PFSK-1 (cell line): ENCODE measurements around the gene RAVER2.

Source experiments
- FOXP2 ChIP-seq: optimal IDR thresholded peaks from 2 replicates; pipeline ENCODE3; 2011; ENCODE audit warnings: borderline replicate concordance, control low read depth, inconsistent platforms; ENCODE audit not compliant: insufficient read depth; ENCODE audit errors: extremely low read length, extremely low read depth
- POLR2AphosphoS5 ChIP-seq: IDR thresholded peaks from 2 replicates; pipeline ENCODE4 v1.6.1; 2012; ENCODE audit warnings: low read depth, mild to moderate bottlenecking, control low read depth, low read length, moderate library complexity
- REST ChIP-seq, 2 experiments: IDR thresholded peaks; 2 replicates each; pipeline versions ENCODE4 v1.6.1 to v1.8.0; 2011 to 2012; ENCODE audit warnings: low read depth in 2 of 2, low read length in 2 of 2, control low read depth in 1 of 2, inconsistent platforms in 1 of 2, mild to moderate bottlenecking in 1 of 2, moderate library complexity in 1 of 2; ENCODE audit not compliant: insufficient read depth in 1 of 2
- SIN3A ChIP-seq: IDR thresholded peaks from 2 replicates; pipeline ENCODE4 v1.6.1; 2012; ENCODE audit warnings: mild to moderate bottlenecking, low read length, moderate library complexity, borderline replicate concordance; ENCODE audit not compliant: insufficient read depth
- TAF1 ChIP-seq: IDR thresholded peaks from 2 replicates; pipeline ENCODE4 v1.6.1; 2012; ENCODE audit warnings: low read length, control low read depth, borderline replicate concordance; ENCODE audit not compliant: insufficient read depth

- no peak for TF ChIP-seq TAF1
- no peak for TF ChIP-seq POLR2AphosphoS5
- TF ChIP-seq REST (IDR thresholded peaks at IDR 0.05; ENCODE audit: insufficient read depth in 1 of 2, low read depth in 2 of 2, low read length in 2 of 2), result no peak
- no peak for TF ChIP-seq FOXP2
- TF ChIP-seq SIN3A, result no peak
Measured at GRCh38 chr1:64874666-64875065, 129.8 kb downstream of the RAVER2 start.
